Measurements from ENCODE around the gene PRKG1. TPM values are rescaled to one million over a fixed set of nuclear protein-coding genes. Genes with fewer than 3 reads are reported as not detected.

The PRKG1 gene
- total and polyA plus RNA-seq, 2 donors (not counting 1 experiment from before 2014, with no cell fraction given) = not detected

DNA sequence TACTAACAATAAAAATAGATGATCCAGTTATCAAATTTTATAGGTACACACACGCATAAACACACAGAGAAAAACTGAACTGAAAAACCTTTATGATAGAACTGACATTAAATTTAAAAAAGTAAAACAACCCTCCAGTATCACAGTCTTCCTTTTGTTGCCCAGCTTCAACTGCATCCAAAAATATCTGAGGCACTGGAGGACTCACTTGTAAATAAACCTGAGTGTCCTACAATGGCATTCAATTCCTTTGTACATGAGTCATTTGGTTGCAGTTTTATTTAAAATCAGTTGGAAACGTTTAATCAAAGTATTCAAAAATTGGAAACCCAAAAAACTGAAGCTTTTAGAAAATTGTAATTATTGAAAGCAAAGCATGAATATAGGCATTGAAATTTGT, 890.3 kb downstream of the PRKG1 start:
- TF ChIP-seq EZH2 (IDR thresholded peaks at IDR 0.05; ENCODE audit: borderline replicate concordance, insufficient read depth, low read depth, low read length, poor library complexity, severe bottlenecking) = no peak
- TF ChIP-seq, protein P1, sequence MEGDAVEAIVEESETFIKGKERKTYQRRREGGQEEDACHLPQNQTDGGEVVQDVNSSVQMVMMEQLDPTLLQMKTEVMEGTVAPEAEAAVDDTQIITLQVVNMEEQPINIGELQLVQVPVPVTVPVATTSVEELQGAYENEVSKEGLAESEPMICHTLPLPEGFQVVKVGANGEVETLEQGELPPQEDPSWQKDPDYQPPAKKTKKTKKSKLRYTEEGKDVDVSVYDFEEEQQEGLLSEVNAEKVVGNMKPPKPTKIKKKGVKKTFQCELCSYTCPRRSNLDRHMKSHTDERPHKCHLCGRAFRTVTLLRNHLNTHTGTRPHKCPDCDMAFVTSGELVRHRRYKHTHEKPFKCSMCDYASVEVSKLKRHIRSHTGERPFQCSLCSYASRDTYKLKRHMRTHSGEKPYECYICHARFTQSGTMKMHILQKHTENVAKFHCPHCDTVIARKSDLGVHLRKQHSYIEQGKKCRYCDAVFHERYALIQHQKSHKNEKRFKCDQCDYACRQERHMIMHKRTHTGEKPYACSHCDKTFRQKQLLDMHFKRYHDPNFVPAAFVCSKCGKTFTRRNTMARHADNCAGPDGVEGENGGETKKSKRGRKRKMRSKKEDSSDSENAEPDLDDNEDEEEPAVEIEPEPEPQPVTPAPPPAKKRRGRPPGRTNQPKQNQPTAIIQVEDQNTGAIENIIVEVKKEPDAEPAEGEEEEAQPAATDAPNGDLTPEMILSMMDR (IDR thresholded peaks at IDR 0.05) = no peak
- Mint-ChIP-seq H3K9me3 (ENCODE audit: insufficient read depth) (no peaks in the 10 kb centered on the region), H3K27ac (no peak overlapping the region), H3K4me3 (no peak overlapping the region), H3K4me1 (no peaks in the 10 kb centered on the region), H3K27me3 (peaks cover 16% of the 10 kb centered on the region)
- H3K4me2 ChIP-seq (replicated peaks; ENCODE audit: low read depth, low read length, poor library complexity, severe bottlenecking) = no peak overlapping the region
- no peak overlapping the region for H2AFZ ChIP-seq (ENCODE audit: insufficient read depth, low read depth, low read length, poor library complexity, severe bottlenecking)
- intact Hi-C loops (cut with micrococcal nuclease) = no loop called here
- WGBS (ENCODE audit: insufficient coverage) = no CpG with 5 or more reads among the region's 2 CpGs
- no peaks in the 10 kb centered on the region for H3K79me2 ChIP-seq (ENCODE audit: control insufficient read depth, insufficient read depth, low read length)
- ATAC-seq (ENCODE audit: low read depth) = no peak
- no peak for DNase-seq
- no peak overlapping the region for H3K27ac ChIP-seq (ENCODE audit: low read length in 2 of 2)
- H3K36me3 ChIP-seq (replicated peaks in 1 of 2; ENCODE audit: control extremely low read depth in 1 of 2, control insufficient read depth in 1 of 2, extremely low read depth in 1 of 2, insufficient read depth in 2 of 2, low read length in 1 of 2) = no peaks in the 10 kb centered on the region
- H3K4me3 ChIP-seq (ENCODE audit: control extremely low read depth in 1 of 5, extremely low read depth in 1 of 5, insufficient read depth in 1 of 5, low read depth in 2 of 5, low read length in 4 of 5) = no peak overlapping the region
- CTCF ChIA-PET = no interaction called here
- H3K27me3 ChIP-seq (replicated peaks in 1 of 4; ENCODE audit: control extremely low read depth in 1 of 4, control insufficient read depth in 3 of 4, insufficient read depth in 4 of 4, low read length in 3 of 4) = no peaks in the 10 kb centered on the region
- H4K20me1 ChIP-seq (ENCODE audit: control insufficient read depth, insufficient read depth, low read length, poor library complexity, severe bottlenecking) = no peaks in the 10 kb centered on the region
- no peaks in the 10 kb centered on the region for H3K4me1 ChIP-seq (ENCODE audit: control insufficient read depth in 2 of 2, insufficient read depth in 2 of 2, low read length in 2 of 2)
- POLR2A ChIA-PET = no interaction called here
- no peaks in the 10 kb centered on the region for H3K9me3 ChIP-seq (ENCODE audit: control extremely low read depth in 1 of 3, control insufficient read depth in 2 of 3, insufficient read depth in 1 of 3, low read length in 2 of 3)
- no peak overlapping the region for H3K9ac ChIP-seq (ENCODE audit: low read length)

DNA sequence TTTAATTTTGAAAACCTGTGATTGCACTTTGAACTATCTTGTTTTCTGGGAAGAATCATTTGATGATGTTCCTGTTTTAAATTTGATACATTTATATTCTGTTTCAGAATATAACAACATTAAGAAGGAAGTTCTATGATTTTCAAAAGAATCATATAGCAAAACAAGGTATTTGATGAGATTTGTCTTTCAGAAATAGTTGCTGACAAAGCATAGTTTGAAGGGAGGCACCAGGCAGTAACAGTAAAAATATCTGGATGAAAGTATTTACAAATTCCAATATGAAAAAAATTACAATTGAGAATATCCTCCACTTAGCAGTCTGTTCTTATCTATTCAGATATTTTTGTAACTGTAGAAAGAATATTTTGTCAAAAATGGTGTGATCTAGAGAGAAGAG, 891.2 kb downstream of the PRKG1 start:
- H3K27me3 ChIP-seq (replicated peaks in 1 of 4; ENCODE audit: control extremely low read depth in 1 of 4, control insufficient read depth in 3 of 4, insufficient read depth in 4 of 4, low read length in 3 of 4) = no peaks in the 10 kb centered on the region
- H3K4me1 Mint-ChIP-seq = no peaks in the 10 kb centered on the region
- no peak overlapping the region for H2AFZ ChIP-seq (ENCODE audit: insufficient read depth, low read depth, low read length, poor library complexity, severe bottlenecking)
- H3K4me3 ChIP-seq (ENCODE audit: control extremely low read depth in 1 of 5, extremely low read depth in 1 of 5, insufficient read depth in 1 of 5, low read depth in 2 of 5, low read length in 4 of 5) = no peak overlapping the region
- H3K79me2 ChIP-seq (ENCODE audit: control insufficient read depth, insufficient read depth, low read length) = no peaks in the 10 kb centered on the region
- H3K4me3 Mint-ChIP-seq = no peak overlapping the region
- H3K27ac Mint-ChIP-seq = no peak overlapping the region
- CTCF ChIA-PET = no interaction called here
- H3K4me1 ChIP-seq (ENCODE audit: control insufficient read depth in 2 of 2, insufficient read depth in 2 of 2, low read length in 2 of 2) = no peaks in the 10 kb centered on the region
- no peaks in the 10 kb centered on the region for H3K9me3 ChIP-seq (ENCODE audit: control extremely low read depth in 1 of 3, control insufficient read depth in 2 of 3, insufficient read depth in 1 of 3, low read length in 2 of 3)
- H3K27ac ChIP-seq (ENCODE audit: low read length in 2 of 2) = no peak overlapping the region
- no peak overlapping the region for H3K4me2 ChIP-seq (replicated peaks; ENCODE audit: low read depth, low read length, poor library complexity, severe bottlenecking)
- H3K36me3 ChIP-seq (replicated peaks in 1 of 2; ENCODE audit: control extremely low read depth in 1 of 2, control insufficient read depth in 1 of 2, extremely low read depth in 1 of 2, insufficient read depth in 2 of 2, low read length in 1 of 2) = no peaks in the 10 kb centered on the region
- H3K9me3 Mint-ChIP-seq (ENCODE audit: insufficient read depth) = no peaks in the 10 kb centered on the region
- no peaks in the 10 kb centered on the region for H4K20me1 ChIP-seq (ENCODE audit: control insufficient read depth, insufficient read depth, low read length, poor library complexity, severe bottlenecking)
- TF ChIP-seq EZH2 (IDR thresholded peaks at IDR 0.05; ENCODE audit: borderline replicate concordance, insufficient read depth, low read depth, low read length, poor library complexity, severe bottlenecking) = no peak
- TF ChIP-seq, protein P1 (IDR thresholded peaks at IDR 0.05) = no peak
- peaks cover 15% of the 10 kb centered on the region for H3K27me3 Mint-ChIP-seq
- ATAC-seq (ENCODE audit: low read depth) (no peak), DNase-seq (no peak)
- intact Hi-C loops (cut with micrococcal nuclease) = no loop called here
- POLR2A ChIA-PET = no interaction called here
- no peak overlapping the region for H3K9ac ChIP-seq (ENCODE audit: low read length)

Data from B cell (primary cell).